A549 (cell line): ENCODE data around the gene ZNF710. TPM values are rescaled to one million over a fixed set of nuclear protein-coding genes. Genes with fewer than 3 reads are reported as not detected.

ENCODE experiments used
- ATAC-seq, 2 experiments: fragments of 200-7000 bp in 1 of 2; fragments of >200 bp in 1 of 2; cut with Nextera tagmentation in 1 of 2; cut with Tn5 transposase in 1 of 2; 3 replicates each; pipeline versions ENCODE4 v1.8.0 to v1.9.1; 2018 to 2020; ENCODE audit warnings: mild to moderate bottlenecking in 1 of 2, moderate library complexity in 1 of 2
- CTCF ChIA-PET: fragments of 300-600 bp; sonication (Branson Sonifier 250); formaldehyde crosslinking; extraction: SDS; loops from one replicate; lab custom pipeline; 2021; ENCODE audit warnings: antibody characterized with exemption, inconsistent platforms; lab: Yijun Ruan, JAX
- POLR2A ChIA-PET: fragments of 350-600 bp; formaldehyde crosslinking; extraction: SDS; loops from one replicate; lab custom pipeline; 2021; ENCODE audit warnings: antibody characterized with exemption, inconsistent platforms; lab: Yijun Ruan, JAX
- DNase-seq, 2 experiments: peaks; one replicate each; pipeline versions ENCODE4 v3.0.0 to v3.0.0-alpha.2; 2011 to 2016; ENCODE audit warnings: low read depth in 1 of 2, low spot score in 1 of 2
- FAIRE-seq: peaks from 2 replicates; lab custom pipeline; 2011; peaks lifted over from hg19 to GRCh38; lab: Jason Lieb, UNC
- H3K27ac ChIP-seq, 2 experiments: fragments of >200 bp; sonication (Bioruptor Twin); formaldehyde crosslinking; 3 replicates each; pipeline ENCODE4 v1.5.1; 2016 to 2017
- H3K4me1 ChIP-seq: fragments of >200 bp; sonication (Bioruptor Twin); formaldehyde crosslinking; 3 replicates; pipeline ENCODE4 v1.6.1; 2016
- H3K4me2 ChIP-seq: fragments of >200 bp; sonication (Bioruptor Twin); formaldehyde crosslinking; 3 replicates; pipeline ENCODE4 v1.6.1; 2016
- H3K4me3 ChIP-seq: fragments of >200 bp; sonication (Bioruptor Twin); formaldehyde crosslinking; 3 replicates; pipeline ENCODE4 v1.5.1; 2016
- H3K9me3 ChIP-seq: fragments of >200 bp; sonication (Bioruptor Twin); formaldehyde crosslinking; 3 replicates; pipeline ENCODE4 v1.6.1; 2016
- BHLHE40 ChIP-seq: IDR thresholded peaks from 2 replicates; pipeline ENCODE4 v1.6.1; 2012; ENCODE audit warnings: low read depth, low read length, inconsistent platforms
- EP300 ChIP-seq, 2 experiments: fragments of >200 bp; sonication (Bioruptor Twin); formaldehyde crosslinking; IDR thresholded peaks; 2 replicates in 1 of 2; 3 replicates in 1 of 2; pipeline ENCODE4 v1.6.1; 2016 to 2017
- FOSL2 ChIP-seq, 2 experiments: fragments of 450-650 bp in 1 of 2; fragments of >200 bp in 1 of 2; sonication (Bioruptor Twin) in 1 of 2; formaldehyde crosslinking; IDR thresholded peaks; 2 replicates each; pipeline versions ENCODE4 v1.5.0 to v1.6.1; 2016 to 2020; ENCODE audit warnings: mild to moderate bottlenecking in 1 of 2, moderate library complexity in 1 of 2
- GATA3 ChIP-seq: IDR thresholded peaks from 2 replicates; pipeline ENCODE4 v1.6.1; 2012; ENCODE audit warnings: borderline replicate concordance
- HDAC2 ChIP-seq: fragments of 200-600 bp; sonication (generic); IDR thresholded peaks from 2 replicates; pipeline ENCODE4 v1.6.1; 2016
- HEYL ChIP-seq: fragments of 250-450 bp; sonication (Bioruptor Pico); IDR thresholded peaks from 2 replicates; pipeline ENCODE4 v1.8.0; 2021; ENCODE audit warnings: mild to moderate bottlenecking, moderate library complexity
- JUNB ChIP-seq: fragments of >200 bp; sonication (Bioruptor Twin); formaldehyde crosslinking; IDR thresholded peaks from 2 replicates; pipeline ENCODE4 v1.6.1; 2016
- KDM1A ChIP-seq: fragments of 200-600 bp; sonication (generic); IDR thresholded peaks from 2 replicates; pipeline ENCODE4 v1.6.1; 2016; ENCODE audit warnings: low read depth, mild to moderate bottlenecking
- MAZ ChIP-seq: fragments of 150-350 bp; IDR thresholded peaks from 2 replicates; pipeline ENCODE4 v1.6.1; 2014; ENCODE audit warnings: antibody characterized with exemption, low read depth, low read length, borderline replicate concordance
- MYC ChIP-seq: IDR thresholded peaks from 2 replicates; pipeline ENCODE4 v1.6.1; 2012; ENCODE audit warnings: mild to moderate bottlenecking, inconsistent platforms, low read length, improper control_type of control experiment, borderline replicate concordance
- NFE2L2 ChIP-seq: fragments of 150-350 bp; conservative IDR thresholded peaks from 2 replicates; pipeline ENCODE4 v1.6.1; 2014; ENCODE audit warnings: low read length
- POLR2A ChIP-seq: IDR thresholded peaks from 2 replicates; pipeline ENCODE4 v1.6.1; 2012; ENCODE audit warnings: mild to moderate bottlenecking, low read length
- POLR2AphosphoS2 ChIP-seq: conservative IDR thresholded peaks from 2 replicates; pipeline ENCODE4 v1.6.1; 2012; ENCODE audit warnings: low read length, improper control_type of control experiment, inconsistent platforms
- RAD21 ChIP-seq, 2 experiments: fragments of >200 bp in 1 of 2; sonication (Bioruptor Twin) in 1 of 2; formaldehyde crosslinking in 1 of 2; IDR thresholded peaks in 1 of 2; conservative IDR thresholded peaks in 1 of 2; 2 replicates in 1 of 2; 3 replicates in 1 of 2; pipeline ENCODE4 v1.6.1; 2012 to 2018; ENCODE audit warnings: inconsistent platforms in 1 of 2
- RNF2 ChIP-seq: fragments of 200-600 bp; sonication (generic); IDR thresholded peaks from 2 replicates; pipeline ENCODE4 v1.6.1; 2016; ENCODE audit warnings: low read depth, mild to moderate bottlenecking, antibody characterized with exemption, moderate library complexity, borderline replicate concordance
- SREBF2 ChIP-seq: fragments of 450-650 bp; IDR thresholded peaks from 2 replicates; pipeline ENCODE4 v1.6.1; 2014; ENCODE audit warnings: mild to moderate bottlenecking, moderate library complexity
- ZFP36 ChIP-seq: fragments of 450-650 bp; IDR thresholded peaks from 2 replicates; pipeline ENCODE4 v1.6.1; 2014; ENCODE audit warnings: borderline replicate concordance; ENCODE audit not compliant: partially characterized antibody
- ZNF302 ChIP-seq: fragments of 250-450 bp; sonication (Bioruptor Pico); IDR thresholded peaks from 2 replicates; pipeline ENCODE4 v1.9.0; 2021; ENCODE audit warnings: inconsistent platforms, mild to moderate bottlenecking, moderate library complexity
- WGBS: methylation state at CpG from one replicate; pipeline ENCODE4 v1.1.6; 2017; ENCODE audit errors: missing lambda C conversion rate; 5-methylcytosine and 5-hydroxymethylcytosine counted together
- polyA plus RNA-seq, 4 experiments: library from polyadenylated mRNA; depleted of rRNA in 3 of 4; stranded (reverse); fragments of >200 nt; fragmentation: RNase III in 1 of 4; extraction: RNeasy Plus Mini Kit Qiagen cat#74134 plus additional on column Dnase treatment in 1 of 4; gene quantifications; 2 replicates in 3 of 4; 3 replicates in 1 of 4; pipeline ENCODE4 v1.2.3, GENCODE V29; 2011 to 2017
- TF ChIP-seq, protein P1 (sequence below): fragments of 250-450 bp; sonication (Bioruptor Pico); IDR thresholded peaks from 2 replicates; pipeline ENCODE4 v1.5.0; 2020; ENCODE audit warnings: low read depth, mild to moderate bottlenecking, moderate library complexity
- TF ChIP-seq, protein P2 (sequence below): fragments of >200 bp; sonication (Bioruptor Twin); formaldehyde crosslinking; IDR thresholded peaks from 3 replicates; pipeline ENCODE4 v1.6.1; 2016
- TF ChIP-seq, protein P3 (sequence below): fragments of >200 bp; sonication (Bioruptor Twin); formaldehyde crosslinking; IDR thresholded peaks from 3 replicates; pipeline ENCODE4 v1.5.1; 2016
- TF ChIP-seq, protein P4 (sequence below): IDR thresholded peaks from 2 replicates; pipeline ENCODE4 v1.6.1; 2012

ZNF710 gene
- polyA plus RNA-seq, 2 of the 4 experiments (the other 2 are of a cell fraction), result 2.6 to 7.8 TPM

DNA sequence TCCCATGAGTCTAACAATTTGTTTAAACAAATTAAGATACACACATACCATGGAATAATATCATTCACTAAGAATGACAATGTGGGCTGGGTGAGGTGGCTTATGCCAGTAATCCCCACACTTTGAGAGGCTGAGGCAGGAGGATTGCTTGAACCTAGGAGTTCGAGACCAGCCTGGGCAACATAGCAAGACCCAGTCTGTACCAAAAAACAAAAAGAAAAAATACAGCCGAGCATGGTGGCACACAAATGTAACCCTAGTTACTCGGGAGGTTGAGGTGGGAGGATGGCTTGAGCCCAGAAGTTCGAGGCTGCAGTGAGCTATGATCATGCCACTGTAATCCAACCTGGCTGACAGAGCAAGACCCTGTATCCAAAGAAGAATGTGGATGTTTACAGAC is 4.0 kb upstream of the ZNF710 start:
- H3K27ac ChIP-seq, result no peak overlapping the region
- no peak for ATAC-seq
- TF ChIP-seq, protein P1, sequence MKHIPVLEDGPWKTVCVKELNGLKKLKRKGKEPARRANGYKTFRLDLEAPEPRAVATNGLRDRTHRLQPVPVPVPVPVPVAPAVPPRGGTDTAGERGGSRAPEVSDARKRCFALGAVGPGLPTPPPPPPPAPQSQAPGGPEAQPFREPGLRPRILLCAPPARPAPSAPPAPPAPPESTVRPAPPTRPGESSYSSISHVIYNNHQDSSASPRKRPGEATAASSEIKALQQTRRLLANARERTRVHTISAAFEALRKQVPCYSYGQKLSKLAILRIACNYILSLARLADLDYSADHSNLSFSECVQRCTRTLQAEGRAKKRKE (CRISPR knock-in tag), result no peak
- TF ChIP-seq MYC (no peak), NFE2L2 (no peak), RAD21 (conservative IDR thresholded peaks at IDR 0.05 in 1 of 2, IDR thresholded peaks at IDR 0.05 in 1 of 2) (no peak), POLR2A (no peak), MAZ (no peak), RNF2 (no peak), KDM1A (no peak), SREBF2 (no peak), POLR2AphosphoS2 (no peak), JUNB (no peak), ZFP36 (no peak), EP300 (IDR thresholded peaks at IDR 0.05) (no peak), ZNF302 (CRISPR knock-in tag) (no peak), HEYL (no peak)
- TF ChIP-seq, protein P2, sequence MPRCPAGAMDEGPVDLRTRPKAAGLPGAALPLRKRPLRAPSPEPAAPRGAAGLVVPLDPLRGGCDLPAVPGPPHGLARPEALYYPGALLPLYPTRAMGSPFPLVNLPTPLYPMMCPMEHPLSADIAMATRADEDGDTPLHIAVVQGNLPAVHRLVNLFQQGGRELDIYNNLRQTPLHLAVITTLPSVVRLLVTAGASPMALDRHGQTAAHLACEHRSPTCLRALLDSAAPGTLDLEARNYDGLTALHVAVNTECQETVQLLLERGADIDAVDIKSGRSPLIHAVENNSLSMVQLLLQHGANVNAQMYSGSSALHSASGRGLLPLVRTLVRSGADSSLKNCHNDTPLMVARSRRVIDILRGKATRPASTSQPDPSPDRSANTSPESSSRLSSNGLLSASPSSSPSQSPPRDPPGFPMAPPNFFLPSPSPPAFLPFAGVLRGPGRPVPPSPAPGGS, result no peak
- TF ChIP-seq, protein P3, sequence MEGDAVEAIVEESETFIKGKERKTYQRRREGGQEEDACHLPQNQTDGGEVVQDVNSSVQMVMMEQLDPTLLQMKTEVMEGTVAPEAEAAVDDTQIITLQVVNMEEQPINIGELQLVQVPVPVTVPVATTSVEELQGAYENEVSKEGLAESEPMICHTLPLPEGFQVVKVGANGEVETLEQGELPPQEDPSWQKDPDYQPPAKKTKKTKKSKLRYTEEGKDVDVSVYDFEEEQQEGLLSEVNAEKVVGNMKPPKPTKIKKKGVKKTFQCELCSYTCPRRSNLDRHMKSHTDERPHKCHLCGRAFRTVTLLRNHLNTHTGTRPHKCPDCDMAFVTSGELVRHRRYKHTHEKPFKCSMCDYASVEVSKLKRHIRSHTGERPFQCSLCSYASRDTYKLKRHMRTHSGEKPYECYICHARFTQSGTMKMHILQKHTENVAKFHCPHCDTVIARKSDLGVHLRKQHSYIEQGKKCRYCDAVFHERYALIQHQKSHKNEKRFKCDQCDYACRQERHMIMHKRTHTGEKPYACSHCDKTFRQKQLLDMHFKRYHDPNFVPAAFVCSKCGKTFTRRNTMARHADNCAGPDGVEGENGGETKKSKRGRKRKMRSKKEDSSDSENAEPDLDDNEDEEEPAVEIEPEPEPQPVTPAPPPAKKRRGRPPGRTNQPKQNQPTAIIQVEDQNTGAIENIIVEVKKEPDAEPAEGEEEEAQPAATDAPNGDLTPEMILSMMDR, result no peak
- TF ChIP-seq, protein P4, sequence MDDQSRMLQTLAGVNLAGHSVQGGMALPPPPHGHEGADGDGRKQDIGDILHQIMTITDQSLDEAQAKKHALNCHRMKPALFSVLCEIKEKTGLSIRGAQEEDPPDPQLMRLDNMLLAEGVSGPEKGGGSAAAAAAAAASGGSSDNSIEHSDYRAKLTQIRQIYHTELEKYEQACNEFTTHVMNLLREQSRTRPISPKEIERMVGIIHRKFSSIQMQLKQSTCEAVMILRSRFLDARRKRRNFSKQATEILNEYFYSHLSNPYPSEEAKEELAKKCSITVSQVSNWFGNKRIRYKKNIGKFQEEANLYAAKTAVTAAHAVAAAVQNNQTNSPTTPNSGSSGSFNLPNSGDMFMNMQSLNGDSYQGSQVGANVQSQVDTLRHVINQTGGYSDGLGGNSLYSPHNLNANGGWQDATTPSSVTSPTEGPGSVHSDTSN, result no peak
- DNase-seq, result no peak
- POLR2A ChIA-PET, result no interaction called here
- no peaks in the 10 kb centered on the region for H3K9me3 ChIP-seq
- H3K4me1 ChIP-seq, result peaks cover 33% of the 10 kb centered on the region
- H3K4me3 ChIP-seq, result no peak overlapping the region
- CTCF ChIA-PET, result interaction anchor here (1.0 to 1.8 kb wide), 5 partner anchors 13 to 638 kb away, joined by 3 to 11 read pairs (median 4); no protein-coding TSS in a partner anchor
- 79% methylated on average over 4 of the region's 4 CpGs for WGBS
- FAIRE-seq, result peak; percentile 39
- no peak overlapping the region for H3K4me2 ChIP-seq

DNA sequence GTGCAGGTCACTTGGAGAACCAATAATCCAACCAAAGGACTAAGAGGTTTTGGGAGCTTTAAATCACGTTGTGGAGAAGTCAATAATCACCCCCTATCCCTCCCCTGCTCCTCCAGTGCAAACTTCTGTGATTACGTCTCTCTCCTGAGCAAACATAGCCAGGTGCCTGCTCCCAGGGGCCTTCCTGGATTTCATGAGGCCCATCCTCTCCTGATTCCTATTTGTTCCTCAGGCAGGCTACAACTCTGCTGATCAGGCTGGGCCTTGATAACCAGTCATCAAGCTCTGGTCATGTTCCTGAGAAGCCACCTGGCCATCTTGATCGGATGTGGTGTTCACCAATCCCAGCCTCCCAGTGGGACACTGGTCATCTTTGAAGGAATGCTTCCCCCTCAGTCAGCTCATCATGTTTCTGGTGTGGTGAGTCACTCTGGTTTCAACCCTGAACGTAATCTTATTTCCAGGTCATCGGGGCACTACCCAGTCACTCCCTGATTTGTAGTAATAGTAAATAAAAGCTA is 2.9 kb upstream of the ZNF710 start:
- peak overlapping the region; percentile 93 to 97 for H3K27ac ChIP-seq
- CTCF ChIA-PET, result interaction anchor here (0.8 to 2.3 kb wide), 6 partner anchors 10 to 99 kb away, joined by 3 to 11 read pairs (median 8); no protein-coding TSS in a partner anchor
- DNase-seq (peak; percentile 91 to 92), FAIRE-seq (peak; percentile 28), ATAC-seq (peak; percentile 51 to 77)
- POLR2A ChIA-PET, result interaction anchor here (1.7 kb wide), 1 partner anchor 248 kb away, joined by 4 read pairs; the partner anchor contains the start of gene MESP1
- peaks cover 39% of the 10 kb centered on the region for H3K4me1 ChIP-seq
- 6% methylated on average over 5 of the region's 5 CpGs for WGBS
- H3K4me3 ChIP-seq, result no peak overlapping the region
- H3K9me3 ChIP-seq, result no peaks in the 10 kb centered on the region
- TF ChIP-seq HDAC2, result no peak
- TF ChIP-seq FOSL2 (IDR thresholded peaks at IDR 0.05), result no peak
- peak; percentile 83 for TF ChIP-seq FOSL2 (CRISPR knock-in tag; IDR thresholded peaks at IDR 0.05)
- TF ChIP-seq BHLHE40, result no peak
- TF ChIP-seq JUNB, result 0 out of 2 replicates have a peak, but pooled peaks have one; percentile 18
- TF ChIP-seq POLR2A, result peak; percentile 18; the same call in 1 of the 2 replicates
- TF ChIP-seq RAD21 (conservative IDR thresholded peaks at IDR 0.05 in 1 of 2, IDR thresholded peaks at IDR 0.05 in 1 of 2), result 0 out of 5 replicates have a peak, but pooled peaks of 1 of the 2 experiments have one; percentile 4
- TF ChIP-seq MYC, result 0 out of 2 replicates have a peak, but pooled peaks have one; percentile 26
- TF ChIP-seq GATA3, result peak; percentile 25; the same call in 1 of the 2 replicates
- TF ChIP-seq, all 56 proteins: peak for 6
- H3K4me2 ChIP-seq, result peak overlapping the region; percentile 80
